GM10248 (cell line): ENCODE measurements around the gene SSX4B.
"Not testable (repeated sequence)": the region's sequence is repeated elsewhere in the genome, so short reads cannot be mapped to it uniquely, and the experiment has no call there.

Experiments used
- CTCF ChIA-PET: fragments of 300-600 bp; sonication (Branson Sonifier 250); formaldehyde crosslinking; extraction: SDS; loops from one replicate; lab custom pipeline; 2021; ENCODE audit warnings: antibody characterized with exemption; lab: Yijun Ruan, JAX
- POLR2A ChIA-PET: fragments of 350-650 bp; sonication (Branson Sonifier 250); formaldehyde crosslinking; extraction: SDS; loops from one replicate; lab custom pipeline; 2020; ENCODE audit warnings: antibody characterized with exemption; lab: Yijun Ruan, JAX
- DNase-seq: peaks from one replicate; pipeline ENCODE4 v3.0.0; 2012; ENCODE audit errors: extremely low spot score
- TF ChIP-seq, protein P1 (sequence below): IDR thresholded peaks from 2 replicates; pipeline ENCODE4 v1.5.1; 2012; ENCODE audit warnings: mild to moderate bottlenecking, low read depth; ENCODE audit errors: extremely low read depth, missing control alignments, control extremely low read depth

SSX4B gene

DNA sequence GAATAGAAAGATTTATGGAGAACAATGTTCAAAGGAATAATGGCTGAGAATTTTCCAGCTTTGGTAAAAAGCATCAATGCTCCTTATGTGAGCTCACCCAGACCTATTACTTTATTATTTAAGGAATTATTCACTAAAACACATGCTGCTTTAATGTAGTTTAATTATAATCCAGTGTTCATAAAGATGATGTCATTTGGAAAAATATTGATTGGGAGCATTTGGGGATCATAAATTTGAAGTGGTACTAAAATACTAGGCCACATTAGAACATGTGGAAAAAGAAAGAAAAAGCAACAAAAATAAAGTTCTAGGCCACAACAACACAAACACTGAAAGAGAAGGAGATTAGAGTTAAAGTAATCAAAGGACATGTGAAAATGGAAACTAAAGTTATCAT, 38.3 kb upstream of the SSX4B start:
- DNase-seq, result no peak
- POLR2A ChIA-PET, result no interaction called here
- TF ChIP-seq, protein P1, sequence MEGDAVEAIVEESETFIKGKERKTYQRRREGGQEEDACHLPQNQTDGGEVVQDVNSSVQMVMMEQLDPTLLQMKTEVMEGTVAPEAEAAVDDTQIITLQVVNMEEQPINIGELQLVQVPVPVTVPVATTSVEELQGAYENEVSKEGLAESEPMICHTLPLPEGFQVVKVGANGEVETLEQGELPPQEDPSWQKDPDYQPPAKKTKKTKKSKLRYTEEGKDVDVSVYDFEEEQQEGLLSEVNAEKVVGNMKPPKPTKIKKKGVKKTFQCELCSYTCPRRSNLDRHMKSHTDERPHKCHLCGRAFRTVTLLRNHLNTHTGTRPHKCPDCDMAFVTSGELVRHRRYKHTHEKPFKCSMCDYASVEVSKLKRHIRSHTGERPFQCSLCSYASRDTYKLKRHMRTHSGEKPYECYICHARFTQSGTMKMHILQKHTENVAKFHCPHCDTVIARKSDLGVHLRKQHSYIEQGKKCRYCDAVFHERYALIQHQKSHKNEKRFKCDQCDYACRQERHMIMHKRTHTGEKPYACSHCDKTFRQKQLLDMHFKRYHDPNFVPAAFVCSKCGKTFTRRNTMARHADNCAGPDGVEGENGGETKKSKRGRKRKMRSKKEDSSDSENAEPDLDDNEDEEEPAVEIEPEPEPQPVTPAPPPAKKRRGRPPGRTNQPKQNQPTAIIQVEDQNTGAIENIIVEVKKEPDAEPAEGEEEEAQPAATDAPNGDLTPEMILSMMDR, result no peak
- CTCF ChIA-PET, result no interaction called here

DNA sequence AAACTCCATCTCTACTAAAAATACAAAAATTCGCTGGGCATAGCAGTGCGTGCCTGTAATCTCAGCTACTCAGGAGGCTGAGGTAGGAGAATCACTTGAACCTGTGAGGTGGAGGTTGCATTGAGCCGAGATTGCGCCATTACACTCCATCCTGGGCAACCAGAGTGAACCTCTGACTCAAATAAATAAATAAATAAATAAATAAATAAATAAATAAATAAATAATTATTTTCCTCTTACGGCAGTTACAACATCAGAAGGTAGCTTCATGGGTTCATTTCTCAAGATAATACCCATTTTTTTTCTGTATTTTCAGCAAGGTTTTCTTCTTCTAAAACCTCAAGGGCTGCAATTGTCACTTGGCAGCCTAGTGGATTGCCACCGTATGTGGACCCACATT, 35.4 kb upstream of the SSX4B start:
- POLR2A ChIA-PET, DNase-seq, CTCF ChIA-PET: not testable (repeated sequence)

GRCh38 chrX:48433713-48434112, 22.0 kb upstream of the SSX4B start:
- DNase-seq, POLR2A ChIA-PET: not testable (repeated sequence)
- CTCF ChIA-PET, result interaction anchor here (1.6 kb wide), 1 partner anchor 350 kb away, joined by 3 read pairs; no protein-coding TSS in a partner anchor

DNA sequence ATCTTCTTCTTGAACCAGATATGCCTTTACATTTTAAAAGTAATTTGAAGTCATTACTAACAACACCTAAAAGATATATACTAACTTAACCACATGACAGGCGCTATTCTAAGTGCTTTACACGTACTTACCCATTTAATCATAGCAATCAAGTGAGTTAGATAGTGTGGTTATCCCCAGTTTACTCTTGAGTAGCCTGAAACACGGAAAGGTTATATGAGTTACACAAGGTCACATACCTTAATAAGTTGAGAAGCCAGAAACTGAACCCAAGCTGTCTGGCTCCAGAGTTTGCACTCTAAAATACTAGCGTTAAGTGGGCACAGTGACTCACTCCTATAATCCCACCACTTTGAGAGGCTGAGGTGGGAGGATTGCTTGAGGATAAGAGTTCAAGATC, 18.4 kb upstream of the SSX4B start:
- CTCF ChIA-PET, DNase-seq, POLR2A ChIA-PET: not testable (repeated sequence)

GRCh38 chrX:48429606-48430005, 17.8 kb upstream of the SSX4B start:
- POLR2A ChIA-PET, CTCF ChIA-PET, DNase-seq: not testable (repeated sequence)

- DNase-seq, CTCF ChIA-PET, POLR2A ChIA-PET: not testable (repeated sequence)
Observed at GRCh38 chrX:48427027-48427716, 15.4 kb upstream of the SSX4B start.

- CTCF ChIA-PET, POLR2A ChIA-PET, DNase-seq: not testable (repeated sequence)
Observed at GRCh38 chrX:48397825-48398224, 13.9 kb downstream of the SSX4B start.

DNA sequence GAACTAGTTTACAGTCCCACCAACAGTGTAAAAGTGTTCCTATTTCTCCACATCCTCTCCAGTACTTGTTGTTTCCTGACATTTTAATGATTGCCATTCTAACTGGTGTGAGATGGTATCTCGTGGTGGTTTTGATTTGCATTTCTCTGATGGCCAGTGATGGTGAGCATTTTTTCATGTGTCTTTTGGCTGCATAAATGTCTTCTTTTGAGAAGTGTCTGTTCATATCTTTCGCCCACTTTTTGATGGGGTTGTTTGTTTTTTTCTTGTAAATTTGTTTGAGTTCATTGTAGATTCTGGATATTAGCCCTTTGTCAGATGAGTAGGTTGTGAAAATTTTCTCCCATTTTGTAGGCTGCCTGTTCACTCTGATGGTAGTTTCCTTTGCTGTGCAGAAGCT, 14.8 kb downstream of the SSX4B start:
- POLR2A ChIA-PET, CTCF ChIA-PET, DNase-seq: not testable (repeated sequence)

- DNase-seq, CTCF ChIA-PET, POLR2A ChIA-PET: not testable (repeated sequence)
Observed at GRCh38 chrX:48383239-48383638, 28.5 kb downstream of the SSX4B start, which contains the start of gene SSX4. TSS of gene SSX4 (plus strand) at chrX:48383539. CDS start at chrX:48384054, 515 bp downstream.

DNA sequence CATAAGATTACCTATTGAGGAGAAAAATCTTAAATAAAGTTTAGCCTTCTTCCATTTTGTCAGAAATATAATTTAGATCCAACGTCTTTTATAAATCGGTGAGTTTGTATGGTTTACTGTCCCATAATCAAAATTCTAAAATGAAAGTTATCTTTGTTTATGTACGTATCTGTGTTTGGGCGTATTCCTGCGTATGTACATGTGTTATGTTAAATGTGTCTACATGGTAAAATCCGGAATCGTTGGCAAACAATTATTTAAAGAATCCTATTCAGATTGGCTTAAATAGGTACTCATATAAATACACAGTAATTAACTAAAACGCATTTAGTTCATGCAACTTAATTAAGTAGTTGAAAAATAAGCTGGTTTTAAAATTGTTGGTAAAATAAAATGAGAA, 41.4 kb downstream of the SSX4B start:
- DNase-seq, POLR2A ChIA-PET, CTCF ChIA-PET: not testable (repeated sequence)

DNA sequence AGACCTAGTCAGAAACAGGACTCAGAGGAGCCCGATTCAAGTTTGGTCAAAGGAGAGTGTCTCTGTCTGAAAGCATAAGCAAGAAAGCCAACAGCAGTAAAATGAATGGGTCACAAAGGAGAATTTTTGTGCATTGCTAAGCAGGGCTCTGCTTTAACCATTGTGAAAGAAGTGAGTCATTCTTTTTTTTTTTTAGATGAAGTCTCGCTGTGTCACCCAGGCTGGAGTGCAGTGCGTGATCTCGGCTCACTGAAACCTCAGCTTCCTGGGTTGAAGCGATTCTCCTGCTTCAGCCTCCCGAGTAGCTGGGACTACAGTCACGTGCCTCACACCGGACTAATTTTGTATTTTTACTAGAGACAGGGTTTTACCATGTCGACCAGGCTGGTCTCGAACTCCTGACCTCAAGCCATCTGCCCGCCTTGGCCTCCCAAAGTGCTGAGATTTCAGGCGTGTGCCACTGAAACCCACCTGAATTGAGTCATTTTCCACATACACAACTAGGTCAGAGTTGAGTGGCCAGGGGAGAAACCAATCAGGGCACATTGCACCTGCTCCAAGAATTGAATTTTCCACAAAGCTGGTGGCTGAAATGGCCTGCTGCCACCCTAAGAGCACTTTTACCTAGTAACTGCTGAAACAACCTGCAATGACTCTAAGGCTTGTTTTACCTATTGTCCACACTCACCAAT, 43.9 kb downstream of the SSX4B start:
- POLR2A ChIA-PET, CTCF ChIA-PET: not testable (repeated sequence)

DNA sequence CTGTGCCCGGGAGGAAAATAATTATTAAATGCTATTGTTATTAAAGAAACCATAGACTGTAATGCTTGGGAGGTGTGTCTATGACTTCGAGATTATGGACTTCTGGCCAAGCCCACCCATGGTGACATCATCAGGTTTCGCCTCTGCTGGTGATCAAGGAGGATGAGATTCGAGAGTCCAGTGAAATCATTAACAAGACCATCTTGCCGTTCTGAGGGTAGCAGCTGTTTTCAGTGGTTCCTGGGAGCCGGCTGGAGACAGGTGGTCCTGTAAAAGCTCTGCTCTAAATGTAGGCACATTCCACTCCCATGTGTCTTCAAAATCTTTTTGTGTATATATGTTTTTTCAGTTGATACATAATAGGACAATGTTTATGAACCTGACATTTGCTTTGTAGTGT, 52.5 kb downstream of the SSX4B start:
- CTCF ChIA-PET, DNase-seq, POLR2A ChIA-PET: not testable (repeated sequence)

More for the DNA sequence above, 43.9 kb downstream of the SSX4B start:
- not testable (repeated sequence) for DNase-seq

GRCh38 chrX:48357681-48358080, 54.1 kb downstream of the SSX4B start:
- TF ChIP-seq, protein P1, result no peak
- CTCF ChIA-PET, result no interaction called here
- no peak for DNase-seq
- POLR2A ChIA-PET, result no interaction called here

DNA sequence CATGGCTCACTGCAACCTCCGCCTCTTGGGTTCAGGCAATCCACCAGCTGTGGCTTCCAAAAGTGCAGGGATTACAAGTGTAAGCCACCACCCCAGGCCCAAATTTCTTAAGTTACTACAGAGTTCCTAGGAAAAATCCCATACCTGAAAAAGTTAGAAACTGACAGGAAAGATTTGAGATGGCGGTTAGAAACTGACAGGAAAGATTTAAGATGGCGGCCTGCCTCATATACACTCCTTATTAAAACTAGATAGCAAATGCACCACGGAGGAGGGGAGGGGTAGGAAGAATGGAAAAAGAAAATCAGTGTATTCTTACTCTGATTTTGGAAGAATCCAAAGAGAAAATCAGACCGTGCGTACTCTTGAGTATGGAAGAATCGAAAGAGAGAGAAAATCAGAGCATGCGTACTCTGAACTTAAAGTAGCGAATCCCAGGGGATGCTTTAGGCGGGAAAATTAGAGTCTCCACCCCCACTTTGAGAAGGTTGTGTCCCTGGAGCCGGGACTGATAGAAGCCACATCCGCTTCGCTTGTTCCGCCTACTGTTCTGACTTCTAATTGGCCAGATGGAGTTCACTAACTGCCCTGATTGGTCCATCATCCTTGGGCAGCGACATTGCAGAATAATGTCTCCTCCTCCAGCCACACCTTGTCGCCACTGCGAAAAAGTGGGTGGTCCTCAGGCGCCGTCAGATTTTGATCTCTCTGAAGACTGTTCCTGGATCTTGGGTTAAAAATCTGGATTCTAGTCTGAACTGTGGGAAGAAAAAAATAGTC, 55.3 kb downstream of the SSX4B start, which contains the start of gene SSX3:
TSS of gene SSX3 (minus strand) at position 389 of the 780 bp plus-strand sequence. CDS start 1,454 bp downstream, outside the sequence.
- CTCF ChIA-PET, DNase-seq, POLR2A ChIA-PET: not testable (repeated sequence)
